ENCODE results near the gene SAXO1. TPM values are rescaled to one million over a fixed set of nuclear protein-coding genes. Genes with fewer than 3 reads are reported as not detected.
A peak's percentile ranks its signal among the peaks of the same experiment; 100 is the strongest.

Gene SAXO1
- total RNA-seq, 1 donor from 2014 or later, result 0.17 TPM

GRCh38 chr9:18922161-18922885 is 110.7 kb downstream of the SAXO1 start:
- peaks cover 26% of the 10 kb centered on the region for H3K4me1 Mint-ChIP-seq (ENCODE audit: low read depth)
- no peaks in the 10 kb centered on the region for H3K36me3 Mint-ChIP-seq (ENCODE audit: low read depth)
- H3K27ac Mint-ChIP-seq (ENCODE audit: unreplicated experiment), result peak overlapping the region; percentile 29
- no peaks in the 10 kb centered on the region for H3K27me3 Mint-ChIP-seq (ENCODE audit: low read depth)
- DNase-seq (ENCODE audit: low spot score), result no peak
- H3K4me3 Mint-ChIP-seq (ENCODE audit: unreplicated experiment), result no peak overlapping the region
- no peak for TF ChIP-seq CTCF (IDR thresholded peaks at IDR 0.05)
- H3K9me3 Mint-ChIP-seq (ENCODE audit: low read depth), result no peaks in the 10 kb centered on the region

GRCh38 chr9:18921366-18922075 is 111.5 kb downstream of the SAXO1 start:
- Mint-ChIP-seq H3K4me3 (ENCODE audit: unreplicated experiment) (no peak overlapping the region), H3K36me3 (ENCODE audit: low read depth) (no peaks in the 10 kb centered on the region), H3K27me3 (ENCODE audit: low read depth) (no peaks in the 10 kb centered on the region), H3K27ac (ENCODE audit: unreplicated experiment) (peak overlapping the region; percentile 29), H3K9me3 (ENCODE audit: low read depth) (no peaks in the 10 kb centered on the region), H3K4me1 (ENCODE audit: low read depth) (peaks cover 26% of the 10 kb centered on the region)
- no peak for TF ChIP-seq CTCF (IDR thresholded peaks at IDR 0.05)
- DNase-seq (ENCODE audit: low spot score), result no peak

GRCh38 chr9:18920141-18921084 is 112.6 kb downstream of the SAXO1 start:
- H3K4me1 Mint-ChIP-seq (ENCODE audit: low read depth), result peaks cover 26% of the 10 kb centered on the region
- H3K4me3 Mint-ChIP-seq (ENCODE audit: unreplicated experiment), result no peak overlapping the region
- H3K27me3 Mint-ChIP-seq (ENCODE audit: low read depth), result no peaks in the 10 kb centered on the region
- no peak for DNase-seq (ENCODE audit: low spot score)
- no peaks in the 10 kb centered on the region for H3K9me3 Mint-ChIP-seq (ENCODE audit: low read depth)
- no peaks in the 10 kb centered on the region for H3K36me3 Mint-ChIP-seq (ENCODE audit: low read depth)
- no peak overlapping the region for H3K27ac Mint-ChIP-seq (ENCODE audit: unreplicated experiment)
- TF ChIP-seq CTCF (IDR thresholded peaks at IDR 0.05), result no peak

- Mint-ChIP-seq H3K4me3 (ENCODE audit: unreplicated experiment) (no peak overlapping the region), H3K9me3 (ENCODE audit: low read depth) (no peaks in the 10 kb centered on the region), H3K4me1 (ENCODE audit: low read depth) (peaks cover 22% of the 10 kb centered on the region), H3K27me3 (ENCODE audit: low read depth) (no peaks in the 10 kb centered on the region), H3K27ac (ENCODE audit: unreplicated experiment) (no peak overlapping the region), H3K36me3 (ENCODE audit: low read depth) (no peaks in the 10 kb centered on the region)
- DNase-seq (ENCODE audit: low spot score), result no peak
- no peak for TF ChIP-seq CTCF (IDR thresholded peaks at IDR 0.05)
Measured at GRCh38 chr9:18911714-18912342, 121.2 kb downstream of the SAXO1 start.

All from chondrocyte (in vitro differentiated cells).